ENCODE results near the gene MICAL1.

Gene MICAL1, protein sequence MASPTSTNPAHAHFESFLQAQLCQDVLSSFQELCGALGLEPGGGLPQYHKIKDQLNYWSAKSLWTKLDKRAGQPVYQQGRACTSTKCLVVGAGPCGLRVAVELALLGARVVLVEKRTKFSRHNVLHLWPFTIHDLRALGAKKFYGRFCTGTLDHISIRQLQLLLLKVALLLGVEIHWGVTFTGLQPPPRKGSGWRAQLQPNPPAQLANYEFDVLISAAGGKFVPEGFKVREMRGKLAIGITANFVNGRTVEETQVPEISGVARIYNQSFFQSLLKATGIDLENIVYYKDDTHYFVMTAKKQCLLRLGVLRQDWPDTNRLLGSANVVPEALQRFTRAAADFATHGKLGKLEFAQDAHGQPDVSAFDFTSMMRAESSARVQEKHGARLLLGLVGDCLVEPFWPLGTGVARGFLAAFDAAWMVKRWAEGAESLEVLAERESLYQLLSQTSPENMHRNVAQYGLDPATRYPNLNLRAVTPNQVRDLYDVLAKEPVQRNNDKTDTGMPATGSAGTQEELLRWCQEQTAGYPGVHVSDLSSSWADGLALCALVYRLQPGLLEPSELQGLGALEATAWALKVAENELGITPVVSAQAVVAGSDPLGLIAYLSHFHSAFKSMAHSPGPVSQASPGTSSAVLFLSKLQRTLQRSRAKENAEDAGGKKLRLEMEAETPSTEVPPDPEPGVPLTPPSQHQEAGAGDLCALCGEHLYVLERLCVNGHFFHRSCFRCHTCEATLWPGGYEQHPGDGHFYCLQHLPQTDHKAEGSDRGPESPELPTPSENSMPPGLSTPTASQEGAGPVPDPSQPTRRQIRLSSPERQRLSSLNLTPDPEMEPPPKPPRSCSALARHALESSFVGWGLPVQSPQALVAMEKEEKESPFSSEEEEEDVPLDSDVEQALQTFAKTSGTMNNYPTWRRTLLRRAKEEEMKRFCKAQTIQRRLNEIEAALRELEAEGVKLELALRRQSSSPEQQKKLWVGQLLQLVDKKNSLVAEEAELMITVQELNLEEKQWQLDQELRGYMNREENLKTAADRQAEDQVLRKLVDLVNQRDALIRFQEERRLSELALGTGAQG

GRCh38 chr6:109455437-109456110 lies at the start of gene MICAL1:
Gene MICAL1, minus strand, starts transcription at chr6:109455772. Its CDS starts 1,576 bp downstream, at chr6:109454196.
- H3K4me3 ChIP-seq (ENCODE audit: low read length) = peak within 1 kb of the TSS; percentile 89
- H3K9ac ChIP-seq (ENCODE audit: low read depth, low read length) = peak within 1 kb of the TSS; percentile 76; the same call in 1 of the 2 replicates
- peaks cover 27% of the 10 kb centered on the region; the same call in 1 of the 2 replicates for H3K4me1 ChIP-seq (ENCODE audit: insufficient read depth, low read length)
- H3K9me3 ChIP-seq (ENCODE audit: insufficient read depth, low read depth, low read length) = no peaks in the 10 kb centered on the region
- peaks cover 27% of the 10 kb centered on the region for H3K36me3 ChIP-seq (ENCODE audit: insufficient read depth, low read depth, low read length)
- H3K27ac ChIP-seq (ENCODE audit: low read length) = no peak within 1 kb of the TSS
- H3K27me3 ChIP-seq (ENCODE audit: insufficient read depth, low read length) = peaks cover 14% of the 10 kb centered on the region; the same call in 1 of the 2 replicates

GRCh38 chr6:109503327-109504224 lies 48.0 kb upstream of the MICAL1 start:
- H3K4me1 ChIP-seq (ENCODE audit: insufficient read depth, low read length) = peaks cover 15% of the 10 kb centered on the region; the same call in 1 of the 2 replicates
- peaks cover 1% of the 10 kb centered on the region; the same call in 1 of the 2 replicates for H3K9me3 ChIP-seq (ENCODE audit: insufficient read depth, low read depth, low read length)
- H3K36me3 ChIP-seq (ENCODE audit: insufficient read depth, low read depth, low read length) = no peaks in the 10 kb centered on the region
- H3K27me3 ChIP-seq (ENCODE audit: insufficient read depth, low read length) = no peaks in the 10 kb centered on the region
- H3K4me3 ChIP-seq (ENCODE audit: low read length) = no peak overlapping the region
- H3K9ac ChIP-seq (ENCODE audit: low read depth, low read length) = no peak overlapping the region
- no peak overlapping the region for H3K27ac ChIP-seq (ENCODE audit: low read length)

- Histone ChIP-seq H3K9ac (ENCODE audit: low read depth, low read length) (no peak overlapping the region), H3K9me3 (ENCODE audit: insufficient read depth, low read depth, low read length) (no peaks in the 10 kb centered on the region), H3K4me1 (ENCODE audit: insufficient read depth, low read length) (peaks cover 22% of the 10 kb centered on the region), H3K36me3 (ENCODE audit: insufficient read depth, low read depth, low read length) (no peaks in the 10 kb centered on the region), H3K27me3 (ENCODE audit: insufficient read depth, low read length) (no peaks in the 10 kb centered on the region), H3K27ac (ENCODE audit: low read length) (no peak overlapping the region), H3K4me3 (ENCODE audit: low read length) (no peak overlapping the region)
Measured at GRCh38 chr6:109498936-109499335, 43.4 kb upstream of the MICAL1 start.

- Histone ChIP-seq H3K9me3 (ENCODE audit: insufficient read depth, low read depth, low read length) (no peaks in the 10 kb centered on the region), H3K27me3 (ENCODE audit: insufficient read depth, low read length) (no peaks in the 10 kb centered on the region), H3K9ac (ENCODE audit: low read depth, low read length) (no peak overlapping the region), H3K4me3 (ENCODE audit: low read length) (no peak overlapping the region), H3K4me1 (ENCODE audit: insufficient read depth, low read length) (peaks cover 26% of the 10 kb centered on the region), H3K27ac (ENCODE audit: low read length) (no peak overlapping the region), H3K36me3 (ENCODE audit: insufficient read depth, low read depth, low read length) (no peaks in the 10 kb centered on the region)
Measured at GRCh38 chr6:109498052-109498451, 42.5 kb upstream of the MICAL1 start.

GRCh38 chr6:109496036-109496772 lies 40.6 kb upstream of the MICAL1 start:
- H3K4me1 ChIP-seq (ENCODE audit: insufficient read depth, low read length) = peaks cover 36% of the 10 kb centered on the region
- H3K36me3 ChIP-seq (ENCODE audit: insufficient read depth, low read depth, low read length) = no peaks in the 10 kb centered on the region
- no peaks in the 10 kb centered on the region for H3K9me3 ChIP-seq (ENCODE audit: insufficient read depth, low read depth, low read length)
- H3K27ac ChIP-seq (ENCODE audit: low read length) = no peak overlapping the region
- no peaks in the 10 kb centered on the region for H3K27me3 ChIP-seq (ENCODE audit: insufficient read depth, low read length)
- no peak overlapping the region for H3K4me3 ChIP-seq (ENCODE audit: low read length)
- H3K9ac ChIP-seq (ENCODE audit: low read depth, low read length) = no peak overlapping the region

- peaks cover 44% of the 10 kb centered on the region for H3K4me1 ChIP-seq (ENCODE audit: insufficient read depth, low read length)
- H3K9ac ChIP-seq (ENCODE audit: low read depth, low read length) = no peak overlapping the region
- H3K4me3 ChIP-seq (ENCODE audit: low read length) = 0 out of 2 replicates have a peak overlapping the region, but pooled peaks have one; percentile 2
- H3K9me3 ChIP-seq (ENCODE audit: insufficient read depth, low read depth, low read length) = no peaks in the 10 kb centered on the region
- H3K36me3 ChIP-seq (ENCODE audit: insufficient read depth, low read depth, low read length) = no peaks in the 10 kb centered on the region
- no peaks in the 10 kb centered on the region for H3K27me3 ChIP-seq (ENCODE audit: insufficient read depth, low read length)
- H3K27ac ChIP-seq (ENCODE audit: low read length) = no peak overlapping the region
Measured at GRCh38 chr6:109493865-109494264, 38.3 kb upstream of the MICAL1 start.

DNA sequence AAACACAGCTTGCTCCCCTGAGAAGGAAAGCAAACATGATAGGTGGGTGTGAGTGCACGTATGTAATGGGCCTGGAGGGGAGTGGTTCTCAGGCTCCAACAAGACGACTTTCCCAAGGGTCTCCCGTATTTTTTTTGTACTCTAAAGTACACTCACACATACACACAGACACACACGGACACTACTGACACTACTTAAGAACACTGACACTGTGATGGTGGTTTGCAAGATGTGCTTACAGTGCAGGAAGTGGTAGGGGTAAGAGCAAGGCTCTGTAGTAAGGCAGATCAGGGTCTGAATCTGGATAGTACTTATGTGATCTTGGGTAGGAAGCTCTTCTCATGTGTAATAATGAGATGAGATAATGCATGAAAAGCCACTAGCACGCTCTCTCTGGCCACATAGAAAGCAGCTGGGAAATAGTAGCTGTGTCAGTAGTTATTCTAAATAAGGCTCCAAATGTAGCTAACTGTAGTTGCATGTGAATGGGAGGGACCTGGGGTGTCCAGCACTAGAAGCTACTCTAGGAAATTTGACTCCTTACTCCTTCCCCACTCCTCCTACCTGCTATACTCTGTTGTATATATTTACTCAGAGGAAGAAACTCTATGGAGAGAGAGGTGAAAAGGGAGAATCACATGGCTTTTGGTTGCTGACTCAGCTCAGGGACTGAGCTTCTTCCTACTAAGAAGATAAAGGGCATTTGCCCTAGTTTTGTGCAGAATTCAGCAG lies 35.8 kb upstream of the MICAL1 start:
- Histone ChIP-seq H3K27ac (ENCODE audit: low read length) (peak overlapping the region; percentile 57), H3K4me1 (ENCODE audit: insufficient read depth, low read length) (peaks cover 36% of the 10 kb centered on the region), H3K9me3 (ENCODE audit: insufficient read depth, low read depth, low read length) (no peaks in the 10 kb centered on the region), H3K27me3 (ENCODE audit: insufficient read depth, low read length) (no peaks in the 10 kb centered on the region), H3K9ac (ENCODE audit: low read depth, low read length) (peak overlapping the region; percentile 39; the same call in 1 of the 2 replicates), H3K36me3 (ENCODE audit: insufficient read depth, low read depth, low read length) (no peaks in the 10 kb centered on the region), H3K4me3 (ENCODE audit: low read length) (peak overlapping the region; percentile 28; the same call in 1 of the 2 replicates)

GRCh38 chr6:109490713-109491112 lies 35.1 kb upstream of the MICAL1 start:
- Histone ChIP-seq H3K4me3 (ENCODE audit: low read length) (no peak overlapping the region), H3K36me3 (ENCODE audit: insufficient read depth, low read depth, low read length) (no peaks in the 10 kb centered on the region), H3K27me3 (ENCODE audit: insufficient read depth, low read length) (no peaks in the 10 kb centered on the region), H3K27ac (ENCODE audit: low read length) (peak overlapping the region; percentile 57), H3K9me3 (ENCODE audit: insufficient read depth, low read depth, low read length) (no peaks in the 10 kb centered on the region), H3K9ac (ENCODE audit: low read depth, low read length) (no peak overlapping the region; the same call in 1 of the 2 replicates), H3K4me1 (ENCODE audit: insufficient read depth, low read length) (peaks cover 36% of the 10 kb centered on the region)

GRCh38 chr6:109488001-109488400 lies 32.4 kb upstream of the MICAL1 start:
- Histone ChIP-seq H3K9ac (ENCODE audit: low read depth, low read length) (no peak overlapping the region), H3K36me3 (ENCODE audit: insufficient read depth, low read depth, low read length) (no peaks in the 10 kb centered on the region), H3K27ac (ENCODE audit: low read length) (no peak overlapping the region), H3K4me1 (ENCODE audit: insufficient read depth, low read length) (peaks cover 26% of the 10 kb centered on the region), H3K4me3 (ENCODE audit: low read length) (no peak overlapping the region), H3K9me3 (ENCODE audit: insufficient read depth, low read depth, low read length) (no peaks in the 10 kb centered on the region), H3K27me3 (ENCODE audit: insufficient read depth, low read length) (peaks cover 7% of the 10 kb centered on the region)

Data from iPS-20b (cell line).